Measurements from ENCODE around the gene SHMT2.
A peak's percentile ranks its signal among the peaks of the same experiment; 100 is the strongest.

Gene SHMT2

DNA sequence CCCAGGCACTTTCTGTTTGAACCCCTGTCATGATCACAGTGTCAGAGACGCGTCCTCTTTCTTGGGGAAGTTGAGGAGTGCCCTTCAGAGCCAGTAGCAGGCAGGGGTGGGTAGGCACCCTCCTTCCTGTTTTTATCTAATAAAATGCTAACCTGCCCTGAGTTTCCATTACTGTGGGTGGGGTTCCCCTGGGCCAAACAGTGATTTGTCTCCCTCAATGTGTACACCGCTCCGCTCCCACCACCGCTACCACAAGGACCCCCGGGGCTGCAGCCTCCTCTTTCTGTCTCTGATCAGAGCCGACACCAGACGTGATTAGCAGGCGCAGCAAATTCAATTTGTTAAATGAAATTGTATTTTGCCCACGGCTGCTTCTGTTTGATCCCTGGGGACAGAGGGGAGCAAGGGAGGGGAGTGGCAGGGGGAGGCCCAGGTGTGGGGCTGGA, 5.1 kb downstream of the SHMT2 start:
- no peak overlapping the region for H3K4me3 Mint-ChIP-seq
- peaks cover 39% of the 10 kb centered on the region for H3K4me1 Mint-ChIP-seq (ENCODE audit: low read depth)
- peaks cover 42% of the 10 kb centered on the region for H3K36me3 Mint-ChIP-seq (ENCODE audit: low read depth)

GRCh38 chr12:57235017-57235727, 5.7 kb downstream of the SHMT2 start:
- Mint-ChIP-seq H3K9me3 (no peaks in the 10 kb centered on the region), H3K27ac (no peak overlapping the region), H3K36me3 (ENCODE audit: low read depth) (peaks cover 38% of the 10 kb centered on the region), H3K27me3 (ENCODE audit: low read depth) (peaks cover 23% of the 10 kb centered on the region), H3K4me3 (no peak overlapping the region), H3K4me1 (ENCODE audit: low read depth) (peaks cover 42% of the 10 kb centered on the region)

More for the DNA sequence above, 5.1 kb downstream of the SHMT2 start:
- Mint-ChIP-seq H3K27me3 (ENCODE audit: low read depth) (peaks cover 21% of the 10 kb centered on the region), H3K27ac (peak overlapping the region; percentile 45), H3K9me3 (no peaks in the 10 kb centered on the region)

DNA sequence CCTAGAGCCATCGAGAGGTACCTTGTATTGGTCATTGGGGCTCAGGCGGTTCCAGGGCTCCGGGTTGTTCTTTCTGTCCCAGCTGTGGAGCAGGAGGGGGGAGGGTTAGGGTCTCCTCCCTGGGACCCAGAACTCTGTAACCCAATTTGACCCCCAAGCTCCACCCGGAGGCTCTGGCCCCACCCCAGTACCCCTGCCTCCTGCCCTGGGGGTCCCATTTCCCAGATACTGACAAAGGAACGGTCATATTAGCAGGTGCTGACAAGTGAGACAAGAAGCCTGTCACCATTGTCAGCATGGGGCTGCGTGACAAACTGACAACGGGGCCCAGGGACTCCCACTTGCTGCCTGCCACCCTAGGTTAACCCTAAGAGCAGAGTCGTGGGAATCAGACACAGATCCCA, 6.2 kb downstream of the SHMT2 start:
- Mint-ChIP-seq H3K4me3 (no peak overlapping the region), H3K9me3 (no peaks in the 10 kb centered on the region), H3K4me1 (ENCODE audit: low read depth) (peaks cover 42% of the 10 kb centered on the region), H3K27ac (no peak overlapping the region), H3K36me3 (ENCODE audit: low read depth) (peaks cover 36% of the 10 kb centered on the region), H3K27me3 (ENCODE audit: low read depth) (peaks cover 28% of the 10 kb centered on the region)

- Mint-ChIP-seq H3K4me1 (ENCODE audit: low read depth) (peaks cover 40% of the 10 kb centered on the region), H3K4me3 (no peak overlapping the region), H3K36me3 (ENCODE audit: low read depth) (peaks cover 36% of the 10 kb centered on the region), H3K27me3 (ENCODE audit: low read depth) (peaks cover 35% of the 10 kb centered on the region), H3K9me3 (no peaks in the 10 kb centered on the region), H3K27ac (no peak overlapping the region)
Observed at GRCh38 chr12:57236201-57236924, 6.9 kb downstream of the SHMT2 start.

DNA sequence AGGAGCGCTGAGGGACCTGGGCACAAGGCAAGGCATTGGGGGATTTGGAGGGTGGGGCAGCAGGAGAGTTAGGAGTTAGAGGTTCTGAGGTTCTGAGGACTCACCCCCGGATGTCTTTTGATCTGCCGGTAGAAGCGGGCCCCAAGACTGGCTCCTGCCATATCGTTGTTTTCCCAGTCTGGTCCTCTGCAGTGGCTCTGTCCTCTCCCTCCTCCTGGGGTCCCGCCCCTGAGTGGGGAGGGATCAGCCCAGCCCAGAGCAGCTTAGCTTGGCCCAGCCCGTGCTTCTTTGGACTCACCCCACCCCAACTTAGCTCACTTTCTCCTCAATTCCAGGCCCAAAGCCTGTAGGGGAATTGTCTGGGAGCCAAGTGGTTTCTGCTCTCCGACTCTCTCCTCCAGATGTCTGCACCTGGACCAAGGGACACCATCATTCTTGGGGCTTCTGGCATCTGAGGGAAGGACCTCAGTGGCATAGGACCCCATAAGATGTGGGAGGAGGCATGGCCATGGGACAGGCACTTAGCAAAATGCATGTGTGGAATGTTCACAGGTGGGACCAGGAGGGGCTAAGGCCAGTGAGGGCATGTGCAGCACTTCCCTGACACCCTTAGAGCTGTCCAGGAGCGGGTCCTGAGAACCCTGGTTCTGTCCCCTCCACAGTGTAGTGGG, 7.5 kb downstream of the SHMT2 start:
- H3K9me3 Mint-ChIP-seq = no peaks in the 10 kb centered on the region

DNA sequence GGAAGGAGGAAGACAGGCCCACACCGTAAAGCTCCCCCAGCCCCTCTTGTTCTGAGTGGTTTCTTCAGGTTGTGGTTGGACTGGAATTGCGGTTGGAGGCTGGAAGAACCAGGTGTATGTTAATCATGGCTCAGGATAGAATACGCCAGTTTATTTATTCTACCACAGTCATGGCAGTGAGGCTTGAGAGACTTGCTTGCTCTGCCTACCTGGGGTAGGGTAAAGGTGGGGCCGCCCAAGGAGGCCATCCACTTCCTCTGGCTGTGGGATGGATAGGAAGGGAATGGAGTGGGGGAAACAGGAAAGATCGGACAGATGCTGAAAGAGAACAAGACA, 8.1 kb downstream of the SHMT2 start:
- H3K27ac Mint-ChIP-seq = no peak overlapping the region

More for the DNA sequence above, 7.5 kb downstream of the SHMT2 start:
- H3K4me3 Mint-ChIP-seq = peak overlapping the region; percentile 78
- peaks cover 31% of the 10 kb centered on the region for H3K36me3 Mint-ChIP-seq (ENCODE audit: low read depth)
- peaks cover 40% of the 10 kb centered on the region for H3K4me1 Mint-ChIP-seq (ENCODE audit: low read depth)
- no peak overlapping the region for H3K27ac Mint-ChIP-seq
- H3K27me3 Mint-ChIP-seq (ENCODE audit: low read depth) = peaks cover 42% of the 10 kb centered on the region

GRCh38 chr12:57237932-57238853, 8.7 kb downstream of the SHMT2 start:
- H3K4me1 Mint-ChIP-seq (ENCODE audit: low read depth) = peaks cover 44% of the 10 kb centered on the region
- peaks cover 25% of the 10 kb centered on the region for H3K36me3 Mint-ChIP-seq (ENCODE audit: low read depth)
- peak overlapping the region; percentile 99 for H3K4me3 Mint-ChIP-seq
- no peak overlapping the region for H3K27ac Mint-ChIP-seq
- H3K27me3 Mint-ChIP-seq (ENCODE audit: low read depth) = peaks cover 51% of the 10 kb centered on the region
- no peaks in the 10 kb centered on the region for H3K9me3 Mint-ChIP-seq

More for the DNA sequence above, 8.1 kb downstream of the SHMT2 start:
- peaks cover 42% of the 10 kb centered on the region for H3K4me1 Mint-ChIP-seq (ENCODE audit: low read depth)
- H3K9me3 Mint-ChIP-seq = no peaks in the 10 kb centered on the region
- peaks cover 46% of the 10 kb centered on the region for H3K27me3 Mint-ChIP-seq (ENCODE audit: low read depth)
- peaks cover 31% of the 10 kb centered on the region for H3K36me3 Mint-ChIP-seq (ENCODE audit: low read depth)
- peak overlapping the region; percentile 78 for H3K4me3 Mint-ChIP-seq

- H3K4me3 Mint-ChIP-seq = peak overlapping the region; percentile 99
- H3K27me3 Mint-ChIP-seq (ENCODE audit: low read depth) = peaks cover 57% of the 10 kb centered on the region
- peak overlapping the region; percentile 79 for H3K27ac Mint-ChIP-seq
- H3K9me3 Mint-ChIP-seq = no peaks in the 10 kb centered on the region
- H3K36me3 Mint-ChIP-seq (ENCODE audit: low read depth) = peaks cover 18% of the 10 kb centered on the region
- peaks cover 47% of the 10 kb centered on the region for H3K4me1 Mint-ChIP-seq (ENCODE audit: low read depth)
Observed at GRCh38 chr12:57238854-57239554, 9.5 kb downstream of the SHMT2 start.

- Mint-ChIP-seq H3K27ac (peak overlapping the region; percentile 79), H3K27me3 (ENCODE audit: low read depth) (peaks cover 63% of the 10 kb centered on the region), H3K36me3 (ENCODE audit: low read depth) (peaks cover 11% of the 10 kb centered on the region), H3K4me3 (peak overlapping the region; percentile 99), H3K9me3 (no peaks in the 10 kb centered on the region), H3K4me1 (ENCODE audit: low read depth) (peaks cover 48% of the 10 kb centered on the region)
Observed at GRCh38 chr12:57239587-57240065, 10.1 kb downstream of the SHMT2 start.

DNA sequence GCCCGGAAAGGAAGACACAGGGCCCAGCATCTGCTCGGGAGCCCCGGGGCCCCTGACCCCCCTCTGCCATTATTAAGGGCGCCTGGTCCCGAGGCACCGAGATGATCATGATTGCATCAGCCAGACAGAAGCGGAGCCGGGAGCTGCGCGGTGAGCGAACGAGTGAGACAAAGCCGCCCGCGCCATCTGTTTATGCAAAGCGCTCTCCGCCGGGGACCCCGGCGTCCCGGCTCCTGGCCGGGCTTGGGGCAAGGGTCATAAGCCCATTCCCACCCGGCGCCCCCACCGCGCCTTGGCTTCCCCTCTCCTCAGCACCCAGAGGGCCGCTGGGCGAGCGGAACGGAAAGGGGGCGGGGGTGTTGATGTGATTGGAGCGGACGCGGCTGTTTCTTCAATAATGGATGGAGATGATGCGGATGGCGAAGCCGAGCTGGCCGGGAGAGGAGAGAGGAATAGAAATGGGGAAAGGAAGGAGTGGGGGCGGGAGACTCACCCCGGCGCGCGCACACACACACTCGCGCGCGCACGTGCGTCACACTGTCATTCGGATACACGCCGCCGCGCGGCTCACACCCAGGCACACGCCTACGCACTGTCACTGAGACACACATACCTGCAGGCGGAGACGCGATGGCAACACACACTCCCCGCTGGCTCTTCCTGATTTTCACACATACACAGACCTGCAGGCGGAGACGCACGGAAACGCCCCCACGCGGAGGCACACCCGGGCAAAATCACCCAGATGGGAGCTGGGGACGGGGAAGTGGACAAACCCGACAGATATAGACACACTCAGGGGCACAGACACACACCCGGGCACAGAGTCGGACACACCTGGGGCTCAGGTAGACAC, 10.8 kb downstream of the SHMT2 start:
- H3K36me3 Mint-ChIP-seq (ENCODE audit: low read depth) = peaks cover 10% of the 10 kb centered on the region
- H3K27ac Mint-ChIP-seq = peak overlapping the region; percentile 86
- peaks cover 63% of the 10 kb centered on the region for H3K27me3 Mint-ChIP-seq (ENCODE audit: low read depth)
- peak overlapping the region; percentile 99 for H3K4me3 Mint-ChIP-seq
- no peaks in the 10 kb centered on the region for H3K9me3 Mint-ChIP-seq
- peaks cover 48% of the 10 kb centered on the region for H3K4me1 Mint-ChIP-seq (ENCODE audit: low read depth)

- Mint-ChIP-seq H3K9me3 (no peaks in the 10 kb centered on the region), H3K27me3 (ENCODE audit: low read depth) (peaks cover 63% of the 10 kb centered on the region), H3K27ac (peak overlapping the region; percentile 86), H3K4me3 (peak overlapping the region; percentile 99), H3K36me3 (ENCODE audit: low read depth) (peaks cover 10% of the 10 kb centered on the region), H3K4me1 (ENCODE audit: low read depth) (peaks cover 48% of the 10 kb centered on the region)
Observed at GRCh38 chr12:57240926-57241401, 11.5 kb downstream of the SHMT2 start.

DNA sequence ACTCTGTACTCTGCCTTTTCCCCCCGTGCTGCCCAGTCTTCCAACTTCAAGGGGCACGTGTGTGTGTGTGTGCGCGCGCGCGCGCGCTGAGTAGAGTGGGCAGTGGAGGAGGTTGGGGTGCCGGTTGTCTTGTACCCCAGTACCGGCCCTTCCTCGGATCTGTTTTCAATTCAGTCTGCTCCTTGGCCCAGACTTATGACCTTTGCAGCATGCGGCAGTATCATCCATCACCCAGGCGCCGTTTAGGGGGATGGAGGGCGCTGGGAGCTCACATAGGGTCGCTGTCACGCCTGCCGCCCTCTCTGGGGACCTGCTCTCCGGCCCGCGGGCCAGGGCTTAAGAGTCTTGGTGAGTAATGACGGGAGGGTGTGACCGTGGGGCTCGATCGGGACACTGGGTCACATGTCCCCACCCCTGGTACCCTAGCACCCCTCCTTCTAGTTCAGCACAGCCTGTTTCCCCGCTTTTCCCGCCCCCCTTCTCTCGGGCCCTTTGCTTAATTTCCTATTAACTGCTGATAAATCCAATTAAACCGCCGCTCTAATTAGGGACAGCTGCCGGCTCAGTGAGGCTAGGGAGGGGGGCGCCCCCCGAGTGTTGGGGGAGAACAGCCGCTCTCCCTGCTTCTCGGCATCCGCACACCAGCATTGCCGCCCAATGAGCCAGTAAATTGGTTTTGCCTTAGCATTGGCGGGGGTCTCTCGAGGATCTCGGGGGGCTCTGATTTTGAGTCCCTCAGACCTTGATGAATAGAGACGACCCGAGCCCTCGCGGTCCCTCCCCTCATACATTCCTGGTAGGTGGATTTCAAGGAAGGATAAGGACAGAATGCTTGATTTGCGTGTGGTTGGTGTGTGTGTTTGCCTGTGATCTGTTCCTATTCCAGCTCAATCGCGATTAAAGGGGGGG, 12.1 kb downstream of the SHMT2 start:
- no peak overlapping the region for H3K27ac Mint-ChIP-seq
- H3K9me3 Mint-ChIP-seq = no peaks in the 10 kb centered on the region
- H3K4me1 Mint-ChIP-seq (ENCODE audit: low read depth) = peaks cover 46% of the 10 kb centered on the region
- H3K36me3 Mint-ChIP-seq (ENCODE audit: low read depth) = peaks cover 11% of the 10 kb centered on the region
- H3K4me3 Mint-ChIP-seq = peak overlapping the region; percentile 99
- peaks cover 63% of the 10 kb centered on the region for H3K27me3 Mint-ChIP-seq (ENCODE audit: low read depth)
